GM18909 (cell line): ENCODE results near the gene SMAD7.

Experiments used
- ATAC-seq: cut with Tn5 transposase; IDR thresholded peaks from one replicate; pipeline ENCODE4 v1.9.1; 2021; ENCODE audit warnings: mild to moderate bottlenecking; ENCODE audit not compliant: unreplicated experiment, poor library complexity

SMAD7 gene, protein sequence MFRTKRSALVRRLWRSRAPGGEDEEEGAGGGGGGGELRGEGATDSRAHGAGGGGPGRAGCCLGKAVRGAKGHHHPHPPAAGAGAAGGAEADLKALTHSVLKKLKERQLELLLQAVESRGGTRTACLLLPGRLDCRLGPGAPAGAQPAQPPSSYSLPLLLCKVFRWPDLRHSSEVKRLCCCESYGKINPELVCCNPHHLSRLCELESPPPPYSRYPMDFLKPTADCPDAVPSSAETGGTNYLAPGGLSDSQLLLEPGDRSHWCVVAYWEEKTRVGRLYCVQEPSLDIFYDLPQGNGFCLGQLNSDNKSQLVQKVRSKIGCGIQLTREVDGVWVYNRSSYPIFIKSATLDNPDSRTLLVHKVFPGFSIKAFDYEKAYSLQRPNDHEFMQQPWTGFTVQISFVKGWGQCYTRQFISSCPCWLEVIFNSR

DNA sequence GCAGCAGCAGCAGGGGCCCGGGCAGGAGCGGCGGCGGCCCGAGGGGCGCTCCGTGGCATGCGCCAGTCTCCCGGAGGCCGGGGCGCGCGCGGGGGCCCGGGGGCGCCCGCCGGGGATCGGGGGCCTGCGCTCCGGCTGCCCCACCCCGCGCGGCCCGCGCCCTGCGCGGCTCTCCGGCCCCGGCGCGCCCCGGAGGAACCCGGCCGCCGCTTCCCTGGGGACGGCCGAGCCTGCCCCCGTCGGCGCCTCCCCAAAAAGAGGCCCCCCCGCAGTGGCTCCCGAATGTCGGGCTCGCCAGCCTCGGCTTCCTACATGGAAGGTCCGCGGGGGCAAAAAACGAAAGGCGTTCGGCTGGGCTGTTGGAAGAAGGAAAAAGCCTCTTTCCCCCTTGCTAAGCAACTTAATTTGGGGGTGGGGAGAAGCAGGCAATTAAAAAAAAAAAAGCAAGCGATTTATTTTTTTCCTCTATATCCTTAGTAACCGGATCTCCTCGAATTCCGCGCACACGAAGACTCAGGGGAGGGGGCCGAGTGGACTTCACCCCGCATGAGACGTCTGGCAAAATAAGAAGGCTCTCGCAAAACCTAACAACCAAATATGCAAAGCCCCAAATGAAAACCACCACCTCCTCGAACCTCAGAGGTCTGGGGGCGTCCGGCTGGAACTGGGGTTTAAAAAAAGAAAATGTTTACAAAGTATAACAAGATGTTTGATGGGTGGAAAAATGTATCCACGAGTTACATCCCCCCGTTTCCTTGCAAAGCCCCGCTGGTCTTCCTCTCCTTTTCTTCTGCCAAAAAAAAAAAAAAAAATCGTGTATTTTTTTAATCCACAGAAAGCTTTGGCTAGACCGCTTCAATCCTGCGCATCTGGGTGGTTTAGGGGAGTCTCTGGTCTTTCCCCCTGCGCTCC lies at the start of gene SMAD7:
SMAD7 (minus strand) TSS at position 430 of the 912 bp plus-strand sequence. CDS start 541 bp downstream, outside the sequence.
- no peak for ATAC-seq

DNA sequence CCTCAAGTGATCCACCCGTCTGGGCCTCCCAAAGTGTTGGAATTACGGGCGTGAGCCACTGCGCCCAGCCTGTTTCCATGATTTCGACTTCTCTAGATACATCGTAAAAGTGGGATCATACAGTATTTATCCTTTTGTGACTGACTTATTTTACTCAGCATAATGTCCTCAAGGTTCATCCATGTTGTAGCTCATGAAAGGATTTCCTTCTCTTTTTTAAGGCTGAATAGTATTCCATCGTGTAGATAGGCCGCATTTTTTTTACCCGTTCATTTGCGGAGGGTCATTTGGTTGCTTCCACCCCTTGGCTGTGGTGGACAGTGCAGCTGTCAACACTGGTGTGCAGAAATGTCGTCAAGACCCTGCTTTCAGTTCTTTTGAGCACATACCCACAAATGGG lies 48.8 kb upstream of the SMAD7 start:
- ATAC-seq = no peak

DNA sequence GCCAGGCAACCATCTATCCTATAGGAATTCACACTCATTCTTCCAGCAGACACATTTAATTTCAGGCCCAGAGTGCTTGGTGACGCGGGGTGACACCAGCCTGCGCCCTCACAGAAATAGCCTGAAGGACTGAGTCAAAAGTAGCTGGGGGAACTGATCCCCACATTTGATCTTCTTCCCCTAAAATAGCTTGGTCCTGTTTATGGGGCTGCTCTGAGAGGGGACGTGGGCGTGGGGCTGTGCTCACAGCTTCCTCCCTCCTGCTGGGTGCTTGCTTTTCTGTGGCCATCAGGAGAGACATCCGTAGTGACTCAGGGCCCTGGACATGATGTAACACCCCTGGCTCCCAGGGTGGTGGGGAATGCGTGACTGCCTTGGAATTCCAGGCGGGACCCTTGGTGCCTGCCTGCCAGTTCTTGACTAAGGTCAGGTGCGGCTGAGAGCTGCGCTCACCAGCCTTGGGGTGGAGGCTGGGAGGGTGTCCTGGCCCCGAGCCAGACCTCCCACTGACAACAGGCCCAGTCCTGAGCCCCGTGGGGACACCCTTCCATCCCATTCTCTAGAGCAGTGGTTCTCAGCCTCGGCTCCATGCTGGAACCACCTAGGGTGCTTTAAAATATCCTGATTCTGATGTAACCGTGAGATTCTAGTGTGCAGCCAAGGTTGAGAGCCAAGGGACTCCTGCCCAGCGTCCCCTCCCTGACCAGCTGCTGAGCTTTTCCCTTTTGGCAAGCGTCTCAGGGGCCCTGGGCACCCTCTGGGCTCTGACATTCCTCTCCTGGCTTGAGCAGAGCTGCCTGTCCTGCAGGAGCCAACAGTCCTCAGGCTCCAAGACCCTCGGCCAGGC lies 47.4 kb upstream of the SMAD7 start:
- ATAC-seq = no peak

DNA sequence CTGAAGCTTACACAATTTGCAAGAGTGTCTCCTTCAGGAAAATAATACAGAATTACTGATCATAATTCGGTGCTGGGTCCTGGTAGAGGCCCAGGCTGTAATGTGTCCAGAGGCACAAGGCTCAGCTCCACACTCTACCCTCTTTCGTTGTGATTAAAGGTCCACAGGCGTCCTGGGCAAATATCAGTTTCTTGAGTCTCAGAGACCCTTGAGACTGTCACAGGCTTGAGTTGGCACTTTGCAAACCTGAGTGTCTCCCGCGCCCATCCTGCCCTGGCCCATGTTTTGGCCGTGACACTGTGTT lies 46.9 kb upstream of the SMAD7 start:
- no peak for ATAC-seq

DNA sequence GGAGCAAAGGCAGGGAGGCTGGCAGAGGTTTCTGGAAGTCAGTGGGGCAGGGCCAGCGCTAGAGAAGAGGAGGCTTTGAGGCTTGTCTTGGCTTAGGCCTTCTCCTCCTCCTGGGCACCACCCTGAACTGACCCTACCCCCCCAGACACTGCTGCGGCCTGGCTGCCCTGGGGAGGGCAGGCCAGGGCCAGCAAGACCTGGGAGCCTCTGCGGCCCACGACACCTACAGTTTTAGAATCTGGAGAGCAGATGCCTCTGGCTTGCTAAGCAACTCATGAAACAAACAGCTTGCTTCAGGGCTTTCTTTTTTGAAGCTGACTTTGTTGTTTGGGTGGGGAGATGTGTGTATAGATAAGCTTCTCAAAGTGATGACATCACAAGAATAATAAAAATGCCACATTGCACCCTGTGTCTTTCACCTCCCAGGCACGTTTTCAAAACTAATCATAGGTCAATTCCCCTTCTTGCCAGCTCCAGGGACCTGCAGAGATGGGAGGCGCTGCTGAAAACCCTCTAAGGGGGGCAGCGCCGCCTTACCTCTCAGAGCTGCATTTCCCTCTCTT lies 46.2 kb upstream of the SMAD7 start:
- ATAC-seq = no peak

DNA sequence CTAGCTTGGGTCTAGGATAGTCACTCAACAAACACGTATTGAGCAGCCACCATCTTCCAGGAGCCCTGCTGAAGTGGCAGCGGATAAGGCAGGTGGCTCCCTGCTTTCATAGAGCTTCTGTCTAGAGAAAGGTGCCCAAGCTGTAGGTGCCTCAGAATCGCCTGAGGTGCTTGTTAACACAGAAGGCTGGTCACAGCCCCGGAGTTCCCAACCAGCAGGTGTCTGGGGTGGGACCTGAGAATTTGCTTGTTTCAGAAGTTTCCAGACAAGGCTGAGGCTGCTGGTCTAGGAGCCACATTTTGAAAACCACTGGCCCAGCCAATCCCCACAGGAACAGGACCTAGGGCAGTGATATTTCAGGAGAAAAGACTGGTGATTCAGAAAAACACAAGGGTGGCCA lies 45.3 kb upstream of the SMAD7 start:
- no peak for ATAC-seq

DNA sequence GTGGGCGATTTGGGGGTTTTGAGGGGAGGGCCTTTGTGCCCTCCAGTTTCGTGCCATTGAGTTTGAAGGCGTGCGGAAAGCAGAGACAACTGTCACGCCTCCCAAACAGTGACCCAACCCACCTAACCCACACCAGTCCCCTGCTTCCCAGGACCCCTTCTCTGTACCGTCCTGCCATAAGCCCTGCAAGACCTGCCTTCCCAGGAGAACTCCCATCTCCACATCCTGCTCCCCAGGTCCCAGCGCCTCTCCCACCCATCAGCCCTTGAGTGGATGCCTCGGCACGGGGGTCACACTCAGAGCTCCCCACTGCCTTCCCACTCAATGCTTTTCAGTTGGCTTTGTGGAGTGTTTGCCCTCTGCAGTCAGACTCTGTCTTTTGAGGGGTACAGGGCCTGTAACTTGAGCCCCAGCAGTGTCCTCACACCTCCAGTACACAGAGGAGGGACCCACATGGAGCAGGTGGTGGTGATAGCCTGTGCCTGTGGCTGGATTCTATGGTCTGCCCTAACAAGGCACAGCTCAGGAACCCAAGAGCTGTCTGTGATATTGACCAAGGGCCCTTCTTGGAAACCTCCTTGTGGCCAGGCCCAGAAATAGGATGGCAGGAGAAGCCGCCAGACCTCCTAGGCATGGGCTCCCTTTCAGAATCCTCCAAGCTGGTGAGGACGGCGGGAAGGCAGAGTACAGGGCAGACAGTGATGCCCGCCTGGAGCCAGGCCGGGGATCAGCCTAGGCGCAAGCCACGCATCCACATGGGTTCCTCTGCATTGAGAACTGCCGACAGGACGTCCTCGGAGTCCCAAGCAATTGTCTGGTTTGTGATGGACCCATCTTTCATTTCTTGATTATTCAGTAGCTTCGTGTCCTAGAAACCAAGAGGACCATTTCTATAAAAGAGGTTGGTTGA lies 44.4 kb upstream of the SMAD7 start:
- no peak for ATAC-seq

DNA sequence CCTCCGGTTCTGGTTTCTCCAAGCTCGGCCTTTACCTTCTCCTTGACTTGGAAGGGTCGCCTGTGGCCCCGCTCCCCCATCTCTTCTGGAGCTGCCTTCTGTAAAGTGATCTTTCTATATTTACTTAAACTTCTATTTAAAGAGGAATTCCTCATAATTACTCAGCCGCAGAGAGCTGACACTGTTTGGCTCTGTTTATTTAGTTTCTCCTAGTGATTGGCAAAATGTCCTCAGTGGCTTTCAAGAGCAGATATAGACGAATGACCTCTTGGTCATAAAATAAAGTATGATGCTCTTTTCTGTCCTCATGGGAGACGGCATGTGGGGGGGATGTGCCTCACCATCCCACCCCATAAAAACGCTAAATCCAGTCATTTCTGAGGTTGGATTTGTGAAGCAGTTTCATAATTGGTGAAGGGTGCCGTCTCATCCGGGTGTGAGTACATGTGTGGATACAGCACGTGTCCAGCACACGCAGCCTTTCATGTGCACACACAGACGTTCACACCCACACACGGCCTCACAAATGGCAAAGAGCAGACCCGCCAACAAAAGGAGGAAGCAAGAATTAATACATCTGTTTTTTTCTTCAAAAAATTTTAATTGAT lies 43.4 kb upstream of the SMAD7 start:
- ATAC-seq = no peak

DNA sequence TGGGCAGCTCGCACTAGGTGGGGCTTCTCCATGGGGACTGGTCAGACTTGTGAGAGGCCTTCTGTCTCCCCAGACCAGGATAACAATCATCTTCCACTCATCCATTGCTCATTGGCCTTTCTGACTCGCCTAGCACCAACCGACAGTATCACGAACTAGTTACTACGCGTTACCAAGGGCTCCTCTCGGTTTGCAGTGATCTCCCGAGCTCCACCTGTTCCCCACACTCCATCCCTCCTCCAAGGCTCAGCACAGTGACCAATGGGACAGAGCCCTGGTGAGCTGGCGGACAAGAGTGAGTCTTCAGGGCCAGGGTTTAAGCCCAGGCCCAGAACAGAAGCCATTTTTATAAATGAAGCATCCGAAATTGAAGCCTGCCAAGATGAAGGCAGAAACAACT lies 42.8 kb upstream of the SMAD7 start:
- no peak for ATAC-seq

DNA sequence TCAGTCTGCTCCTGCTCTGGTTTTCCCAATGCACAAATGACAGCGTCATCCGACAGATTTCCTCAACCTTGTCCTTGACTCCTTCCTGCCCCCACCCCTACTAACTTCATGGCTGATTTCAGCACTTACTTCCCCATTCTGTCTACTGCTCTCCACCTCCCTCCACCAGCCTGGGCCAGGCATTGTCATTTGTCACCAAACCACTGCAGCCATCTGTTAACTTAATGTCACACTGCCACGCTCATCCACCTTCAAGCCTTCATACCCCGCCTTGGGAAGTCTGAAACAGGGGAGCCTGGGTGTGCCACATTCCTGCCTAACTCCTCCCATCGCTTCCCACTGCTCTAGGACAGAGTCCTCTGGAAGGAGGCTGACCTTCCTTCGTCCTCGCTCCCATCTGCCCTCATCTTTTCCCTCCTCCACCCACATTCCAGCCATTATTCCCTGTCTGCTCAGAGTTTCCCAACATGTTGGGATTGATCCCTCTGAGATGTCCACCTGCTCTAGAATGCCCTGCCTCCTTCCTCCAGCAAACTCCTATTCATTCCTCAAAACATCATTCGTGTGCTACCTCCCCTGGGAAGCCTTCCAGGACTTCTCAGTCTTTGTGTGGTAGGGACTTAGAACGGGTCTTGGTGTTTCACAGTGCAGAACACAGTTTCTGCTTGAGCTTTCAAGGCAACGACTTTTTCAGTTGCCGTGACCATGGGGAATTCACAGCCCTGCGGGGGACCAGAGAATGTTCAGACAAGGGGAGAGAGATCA lies 42.2 kb upstream of the SMAD7 start:
- peak; percentile 81 for ATAC-seq

DNA sequence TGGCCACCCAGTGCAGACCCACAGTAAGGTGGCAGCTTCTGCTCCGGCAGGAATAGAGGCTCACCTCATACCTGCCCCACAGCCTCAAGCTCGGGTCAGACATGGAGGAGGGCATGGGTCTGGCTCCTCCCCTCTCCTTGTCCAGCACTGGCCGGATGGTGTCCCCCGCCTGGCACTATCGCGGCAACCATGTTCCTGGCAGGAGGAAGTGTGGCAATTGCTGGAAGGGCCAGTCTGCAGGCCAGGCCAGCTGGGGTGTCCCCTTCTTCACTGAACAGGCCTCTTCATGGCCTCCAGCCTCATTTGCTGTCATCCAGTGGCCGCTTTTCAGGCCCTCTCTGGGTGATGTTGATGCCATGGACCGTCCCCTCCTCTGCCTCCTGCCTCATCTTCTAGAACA lies 41.4 kb upstream of the SMAD7 start:
- ATAC-seq = no peak

DNA sequence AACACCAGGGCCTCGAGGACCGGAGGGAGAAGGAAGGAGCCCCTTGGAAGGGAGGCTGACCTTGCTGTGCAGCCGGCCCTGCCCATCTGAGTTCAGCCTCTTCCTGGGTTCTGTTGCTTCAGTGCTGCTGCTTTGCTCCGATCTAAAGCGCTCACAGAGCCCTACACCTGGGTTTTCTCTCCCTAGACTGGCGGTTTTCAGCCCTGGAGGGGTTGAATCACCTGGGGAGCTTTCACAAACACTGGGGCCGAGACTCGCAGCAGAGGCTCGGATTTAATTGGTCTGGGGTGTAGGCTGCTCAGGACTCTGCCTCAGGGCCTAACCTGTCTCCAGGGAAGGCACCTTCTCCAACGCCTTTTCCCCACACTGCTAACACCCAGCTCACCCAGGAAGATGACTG lies 40.9 kb upstream of the SMAD7 start:
- no peak for ATAC-seq

DNA sequence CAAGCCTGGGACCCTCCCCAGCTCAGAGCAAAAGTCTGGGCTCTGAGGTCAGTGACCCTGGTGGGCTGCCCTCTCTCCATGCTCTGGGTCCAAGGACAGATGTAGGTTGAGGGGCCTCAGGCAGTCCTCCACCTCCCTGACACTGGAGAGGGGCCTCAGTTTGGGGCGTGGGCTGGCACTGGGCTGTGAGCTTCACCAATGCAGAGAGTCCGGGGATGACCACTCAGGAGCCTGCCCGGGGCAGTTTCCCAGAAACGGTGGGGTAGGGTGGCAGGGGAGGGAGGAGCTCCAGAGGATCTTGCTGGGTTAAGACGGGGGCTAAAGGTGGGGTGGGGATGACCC lies 40.5 kb upstream of the SMAD7 start:
- no peak for ATAC-seq

DNA sequence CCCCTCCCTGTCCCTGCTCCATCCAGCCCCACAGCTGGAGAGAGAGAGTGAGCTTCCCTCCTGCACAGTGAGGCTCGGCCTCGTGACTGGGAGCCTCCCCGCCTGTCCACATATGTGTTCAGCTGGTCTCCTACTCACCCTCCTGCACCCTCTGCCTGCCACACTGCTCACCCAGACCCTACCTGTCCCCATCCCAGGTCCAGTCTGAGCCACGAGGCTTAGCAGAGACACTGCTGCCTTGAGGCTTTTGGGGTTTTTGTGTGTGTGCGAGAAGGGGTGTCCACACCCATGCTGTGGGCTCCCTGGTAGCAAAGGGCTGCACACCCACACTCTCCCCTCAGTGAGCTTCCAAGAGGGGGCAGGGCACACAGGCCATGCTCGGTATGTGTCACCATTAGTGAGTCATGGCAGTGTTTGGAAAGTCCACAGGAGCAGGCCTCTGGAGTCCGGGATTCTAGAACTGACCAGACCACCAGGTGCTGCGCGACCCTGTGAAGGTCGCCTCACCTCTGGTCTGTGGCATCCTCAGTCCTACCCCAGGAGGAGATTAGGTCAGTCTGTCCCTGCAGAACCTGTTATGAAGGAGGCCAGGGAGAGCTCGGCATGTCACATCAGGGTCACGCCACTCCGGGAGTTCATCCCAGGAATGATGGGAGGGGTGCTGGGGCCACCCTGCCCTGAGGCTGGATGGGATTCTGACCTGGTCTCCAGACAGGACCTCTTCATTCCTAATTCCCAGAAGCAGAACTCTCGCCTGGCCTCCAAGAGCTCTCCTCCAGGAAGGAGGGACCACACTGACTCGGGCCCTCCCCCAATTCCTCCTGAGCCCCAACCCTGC lies 39.9 kb upstream of the SMAD7 start:
- ATAC-seq = no peak

DNA sequence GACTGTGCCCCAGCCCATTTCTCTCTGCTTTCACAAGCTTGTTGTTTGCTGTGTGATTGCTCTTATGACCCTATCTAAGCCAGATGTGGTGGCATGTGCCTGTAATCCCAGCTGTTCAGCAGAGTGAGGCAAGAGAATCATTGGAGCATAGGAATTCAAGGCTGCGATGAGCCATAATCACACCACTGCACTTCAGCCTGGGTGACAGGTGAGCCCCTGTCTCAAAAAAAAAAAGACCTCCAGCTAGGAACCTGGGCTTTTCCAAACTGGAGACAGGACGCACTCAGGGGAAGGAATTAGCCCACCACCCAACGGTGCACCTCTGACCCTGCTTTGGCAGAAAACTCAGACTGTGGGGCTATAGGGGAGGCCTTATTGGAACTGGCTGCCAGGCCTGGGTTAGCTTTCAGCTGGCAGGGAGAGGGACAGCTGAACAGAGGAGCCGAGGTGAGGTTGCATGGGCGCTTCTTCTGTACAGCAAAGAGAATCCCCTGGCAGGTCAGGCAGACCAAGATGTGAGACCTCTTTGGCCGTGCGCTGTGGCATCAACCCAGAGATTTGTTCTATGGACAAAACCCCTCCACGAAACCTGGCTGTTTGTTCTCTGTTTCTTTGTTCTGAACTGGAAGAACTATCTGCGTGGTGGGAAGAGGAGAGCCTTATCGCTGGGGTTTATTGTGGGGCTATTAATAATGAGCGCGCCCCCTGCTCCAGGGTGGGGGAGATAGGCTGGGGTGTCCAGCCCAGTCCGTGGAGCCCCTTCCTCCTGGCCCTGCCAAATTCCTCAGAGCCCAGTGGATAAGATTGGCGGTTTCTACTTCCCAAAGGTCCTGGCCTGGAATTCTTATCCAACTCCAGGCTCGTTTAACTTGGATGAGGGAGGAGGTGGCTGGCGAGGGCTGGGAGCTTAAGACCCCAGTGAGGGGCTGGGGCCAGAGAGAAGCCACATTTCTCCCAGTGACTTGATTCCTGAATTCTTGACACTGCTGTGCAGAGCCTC lies 38.8 kb upstream of the SMAD7 start:
- ATAC-seq = no peak
